ENCODE measurements around the gene GANAB.

Gene GANAB

GRCh38 chr11:62600367-62601121 lies 45.9 kb downstream of the GANAB start:
- Histone ChIP-seq H3K4me3 (ENCODE audit: low read depth, low read length) (peak overlapping the region; percentile 92), H2AFZ (ENCODE audit: low read length, unreplicated experiment) (no peak overlapping the region), H3K36me3 (ENCODE audit: insufficient read depth, low read length) (peaks cover 22% of the 10 kb centered on the region; the same call in 1 of the 2 replicates), H3K79me2 (ENCODE audit: control insufficient read depth, insufficient read depth, low read length, unreplicated experiment) (peaks cover 40% of the 10 kb centered on the region), H3K27me3 (ENCODE audit: insufficient read depth, low read length) (no peaks in the 10 kb centered on the region), H3K27ac (ENCODE audit: low read depth, low read length) (peak overlapping the region; percentile 83), H3K4me1 (ENCODE audit: control insufficient read depth, insufficient read depth, low read length, unreplicated experiment) (peaks cover 21% of the 10 kb centered on the region)

GRCh38 chr11:62599901-62600300 lies 46.5 kb downstream of the GANAB start:
- Histone ChIP-seq H3K27ac (ENCODE audit: low read depth, low read length) (peak overlapping the region; percentile 83; the same call in 1 of the 2 replicates), H3K4me3 (ENCODE audit: low read depth, low read length) (peak overlapping the region; percentile 92), H2AFZ (ENCODE audit: low read length, unreplicated experiment) (no peak overlapping the region), H3K79me2 (ENCODE audit: control insufficient read depth, insufficient read depth, low read length, unreplicated experiment) (peaks cover 40% of the 10 kb centered on the region), H3K4me1 (ENCODE audit: control insufficient read depth, insufficient read depth, low read length, unreplicated experiment) (peaks cover 21% of the 10 kb centered on the region), H3K36me3 (ENCODE audit: insufficient read depth, low read length) (peaks cover 22% of the 10 kb centered on the region; the same call in 1 of the 2 replicates), H3K27me3 (ENCODE audit: insufficient read depth, low read length) (no peaks in the 10 kb centered on the region)

- H2AFZ ChIP-seq (ENCODE audit: low read length, unreplicated experiment), result no peak overlapping the region
- no peaks in the 10 kb centered on the region for H3K27me3 ChIP-seq (ENCODE audit: insufficient read depth, low read length)
- H3K27ac ChIP-seq (ENCODE audit: low read depth, low read length), result peak overlapping the region; percentile 83; the same call in 1 of the 2 replicates
- H3K4me3 ChIP-seq (ENCODE audit: low read depth, low read length), result peak overlapping the region; percentile 92
- peaks cover 22% of the 10 kb centered on the region; the same call in 1 of the 2 replicates for H3K36me3 ChIP-seq (ENCODE audit: insufficient read depth, low read length)
- H3K4me1 ChIP-seq (ENCODE audit: control insufficient read depth, insufficient read depth, low read length, unreplicated experiment), result peaks cover 21% of the 10 kb centered on the region
- peaks cover 40% of the 10 kb centered on the region for H3K79me2 ChIP-seq (ENCODE audit: control insufficient read depth, insufficient read depth, low read length, unreplicated experiment)
These were observed 47.2 kb downstream of the GANAB start for GRCh38 chr11:62599069-62599696.

GRCh38 chr11:62595124-62595523 lies 51.3 kb downstream of the GANAB start:
- no peak overlapping the region for H2AFZ ChIP-seq (ENCODE audit: low read length, unreplicated experiment)
- H3K79me2 ChIP-seq (ENCODE audit: control insufficient read depth, insufficient read depth, low read length, unreplicated experiment), result peaks cover 33% of the 10 kb centered on the region
- H3K27me3 ChIP-seq (ENCODE audit: insufficient read depth, low read length), result no peaks in the 10 kb centered on the region
- peaks cover 21% of the 10 kb centered on the region; the same call in 1 of the 2 replicates for H3K36me3 ChIP-seq (ENCODE audit: insufficient read depth, low read length)
- no peak overlapping the region for H3K27ac ChIP-seq (ENCODE audit: low read depth, low read length)
- no peak overlapping the region for H3K4me3 ChIP-seq (ENCODE audit: low read depth, low read length)
- peaks cover 24% of the 10 kb centered on the region for H3K4me1 ChIP-seq (ENCODE audit: control insufficient read depth, insufficient read depth, low read length, unreplicated experiment)

- H3K27me3 ChIP-seq (ENCODE audit: insufficient read depth, low read length), result no peaks in the 10 kb centered on the region
- no peak overlapping the region for H3K27ac ChIP-seq (ENCODE audit: low read depth, low read length)
- peaks cover 14% of the 10 kb centered on the region; the same call in 1 of the 2 replicates for H3K36me3 ChIP-seq (ENCODE audit: insufficient read depth, low read length)
- H3K79me2 ChIP-seq (ENCODE audit: control insufficient read depth, insufficient read depth, low read length, unreplicated experiment), result peaks cover 27% of the 10 kb centered on the region
- peaks cover 23% of the 10 kb centered on the region for H3K4me1 ChIP-seq (ENCODE audit: control insufficient read depth, insufficient read depth, low read length, unreplicated experiment)
- no peak overlapping the region for H3K4me3 ChIP-seq (ENCODE audit: low read depth, low read length)
- H2AFZ ChIP-seq (ENCODE audit: low read length, unreplicated experiment), result no peak overlapping the region
These were observed 52.9 kb downstream of the GANAB start for GRCh38 chr11:62593434-62594044.

- no peaks in the 10 kb centered on the region for H3K27me3 ChIP-seq (ENCODE audit: insufficient read depth, low read length)
- H3K4me1 ChIP-seq (ENCODE audit: control insufficient read depth, insufficient read depth, low read length, unreplicated experiment), result peaks cover 23% of the 10 kb centered on the region
- no peak overlapping the region for H2AFZ ChIP-seq (ENCODE audit: low read length, unreplicated experiment)
- H3K36me3 ChIP-seq (ENCODE audit: insufficient read depth, low read length), result peaks cover 9% of the 10 kb centered on the region; the same call in 1 of the 2 replicates
- H3K79me2 ChIP-seq (ENCODE audit: control insufficient read depth, insufficient read depth, low read length, unreplicated experiment), result peaks cover 21% of the 10 kb centered on the region
- H3K27ac ChIP-seq (ENCODE audit: low read depth, low read length), result no peak overlapping the region
- H3K4me3 ChIP-seq (ENCODE audit: low read depth, low read length), result no peak overlapping the region
These were observed 53.4 kb downstream of the GANAB start for GRCh38 chr11:62592989-62593421.

- Histone ChIP-seq H3K27ac (ENCODE audit: low read depth, low read length) (peak overlapping the region; percentile 61), H3K79me2 (ENCODE audit: control insufficient read depth, insufficient read depth, low read length, unreplicated experiment) (peaks cover 22% of the 10 kb centered on the region), H3K36me3 (ENCODE audit: insufficient read depth, low read length) (peaks cover 2% of the 10 kb centered on the region; the same call in 1 of the 2 replicates), H3K27me3 (ENCODE audit: insufficient read depth, low read length) (no peaks in the 10 kb centered on the region), H2AFZ (ENCODE audit: low read length, unreplicated experiment) (peak overlapping the region; percentile 40), H3K4me1 (ENCODE audit: control insufficient read depth, insufficient read depth, low read length, unreplicated experiment) (peaks cover 29% of the 10 kb centered on the region), H3K4me3 (ENCODE audit: low read depth, low read length) (peak overlapping the region; percentile 84)
These were observed 54.1 kb downstream of the GANAB start for GRCh38 chr11:62592146-62592815.

- Histone ChIP-seq H2AFZ (ENCODE audit: low read length, unreplicated experiment) (peak within 1 kb of the TSS; percentile 63), H3K79me2 (ENCODE audit: control insufficient read depth, insufficient read depth, low read length, unreplicated experiment) (peaks cover 21% of the 10 kb centered on the region), H3K4me1 (ENCODE audit: control insufficient read depth, insufficient read depth, low read length, unreplicated experiment) (peaks cover 29% of the 10 kb centered on the region)
These were observed 54.8 kb downstream of the GANAB start, which contains the start of gene TUT1 for GRCh38 chr11:62591448-62592145. Gene TUT1, minus strand, starts transcription at chr11:62591523. Its CDS starts 38 bp downstream, at chr11:62591485.

GRCh38 chr11:62588966-62589637 lies 57.3 kb downstream of the GANAB start:
- no peaks in the 10 kb centered on the region for H3K27me3 ChIP-seq (ENCODE audit: insufficient read depth, low read length)
- H3K27ac ChIP-seq (ENCODE audit: low read depth, low read length), result peak overlapping the region; percentile 3; the same call in 1 of the 2 replicates
- H3K79me2 ChIP-seq (ENCODE audit: control insufficient read depth, insufficient read depth, low read length, unreplicated experiment), result peaks cover 28% of the 10 kb centered on the region
- H3K4me1 ChIP-seq (ENCODE audit: control insufficient read depth, insufficient read depth, low read length, unreplicated experiment), result peaks cover 29% of the 10 kb centered on the region
- H2AFZ ChIP-seq (ENCODE audit: low read length, unreplicated experiment), result no peak overlapping the region
- 0 out of 2 replicates have a peak, but pooled peaks cover 3% of the 10 kb centered on the region for H3K36me3 ChIP-seq (ENCODE audit: insufficient read depth, low read length)
- H3K4me3 ChIP-seq (ENCODE audit: low read depth, low read length), result no peak overlapping the region; the same call in 1 of the 2 replicates

More at GRCh38 chr11:62591448-62592145, 54.8 kb downstream of the GANAB start, which contains the start of gene TUT1:
- peak within 1 kb of the TSS; percentile 74 for H3K27ac ChIP-seq (ENCODE audit: low read depth, low read length)
- H3K27me3 ChIP-seq (ENCODE audit: insufficient read depth, low read length), result no peaks in the 10 kb centered on the region
- peak within 1 kb of the TSS; percentile 84 for H3K4me3 ChIP-seq (ENCODE audit: low read depth, low read length)
- H3K36me3 ChIP-seq (ENCODE audit: insufficient read depth, low read length), result no peaks in the 10 kb centered on the region
